K562 (cell line): ENCODE results near the gene APP. TPM values are rescaled to one million over a fixed set of nuclear protein-coding genes. Genes with fewer than 3 reads are reported as not detected.

Source experiments
- ATAC-seq: fragments of 200-7000 bp; cut with Tn5 transposase; 3 replicates; pipeline ENCODE4 v1.9.1; 2020; ENCODE audit warnings: moderate library complexity
- BruUV-seq: library from RNA; stranded (reverse); fragments of 400-500 nt; replicated peaks from 2 replicates; lab custom pipeline; 2021; lab: Mats Ljungman, UMichigan
- CTCF ChIA-PET: fragments of 300-600 bp; formaldehyde crosslinking; extraction: SDS; loops from one replicate; lab custom pipeline; 2021; ENCODE audit warnings: low intra/inter-chr PET ratio; lab: Yijun Ruan, JAX
- POLR2A ChIA-PET: fragments of 300-600, 350-650 bp; sonication (Branson Sonifier 250); formaldehyde crosslinking; extraction: SDS; loops from one replicate; lab custom pipeline; 2021; ENCODE audit warnings: antibody characterized with exemption, inconsistent platforms; lab: Yijun Ruan, JAX
- DNase-seq, 4 experiments: peaks; one replicate each; pipeline versions ENCODE4 v3.0.0 to v3.0.0-alpha.2; 2011 to 2018; ENCODE audit warnings: low spot score in 3 of 4, mixed read lengths in 3 of 4; ENCODE audit errors: extremely low read depth in 1 of 4
- FAIRE-seq: peaks from 2 replicates; lab custom pipeline; 2011; peaks lifted over from hg19 to GRCh38; lab: Jason Lieb, UNC
- H2AFZ ChIP-seq: 2 replicates; pipeline ENCODE4 v1.6.0; 2011; ENCODE audit warnings: low read depth, low read length, control low read depth, inconsistent platforms
- H3K27ac ChIP-seq: fragments of 200-600 bp; 3 replicates; pipeline ENCODE4 v1.8.0; 2011; ENCODE audit warnings: low read depth, mild to moderate bottlenecking, control low read depth, inconsistent platforms, low read length, moderate library complexity, mixed read lengths; ENCODE audit errors: extremely low read depth
- H3K27me3 ChIP-seq, 2 experiments: fragments of 300-600 bp in 1 of 2; 2 replicates in 1 of 2; 3 replicates in 1 of 2; pipeline versions ENCODE4 v1.6.0 to v1.8.0; 2011; ENCODE audit warnings: inconsistent platforms in 2 of 2, low read length in 2 of 2, mild to moderate bottlenecking in 1 of 2, mixed read lengths in 1 of 2, moderate library complexity in 1 of 2; ENCODE audit not compliant: control insufficient read depth in 2 of 2, insufficient read depth in 2 of 2
- H3K36me3 ChIP-seq: fragments of 300-600 bp; 3 replicates; pipeline ENCODE4 v1.8.0; 2011; ENCODE audit warnings: mild to moderate bottlenecking, low read length, inconsistent platforms; ENCODE audit not compliant: control insufficient read depth, insufficient read depth
- H3K4me1 ChIP-seq, 2 experiments: fragments of 200-600 bp in 1 of 2; replicated peaks in 1 of 2; 2 replicates in 1 of 2; 3 replicates in 1 of 2; pipeline versions ENCODE4 v1.5.1 to v1.8.0; 2011; ENCODE audit warnings: inconsistent platforms in 2 of 2, low read length in 2 of 2, mild to moderate bottlenecking in 1 of 2, mixed read lengths in 1 of 2, moderate library complexity in 1 of 2; ENCODE audit not compliant: control insufficient read depth in 2 of 2, insufficient read depth in 2 of 2
- H3K4me2 ChIP-seq: 2 replicates; pipeline ENCODE4 v1.6.1; 2011; ENCODE audit warnings: low read length, control low read depth, inconsistent platforms, mixed read lengths; ENCODE audit not compliant: insufficient read depth
- H3K4me3 ChIP-seq: fragments of 200-600 bp; sonication (generic), shearing (Covaris generic); 2 replicates; pipeline ENCODE4 v1.5.1; 2016; ENCODE audit warnings: control low read depth, inconsistent platforms
- H3K79me2 ChIP-seq: fragments of 200-600 bp; 3 replicates; pipeline ENCODE4 v1.8.0; 2011; ENCODE audit warnings: low read length, inconsistent platforms; ENCODE audit not compliant: control insufficient read depth, insufficient read depth
- H3K9ac ChIP-seq, 2 experiments: 2 replicates each; pipeline versions ENCODE4 v1.6.0 to v1.6.1; 2011; ENCODE audit warnings: low read depth in 2 of 2, low read length in 2 of 2, control low read depth in 1 of 2, inconsistent platforms in 1 of 2, mild to moderate bottlenecking in 1 of 2, mixed read lengths in 1 of 2; ENCODE audit not compliant: insufficient read depth in 1 of 2
- H3K9me1 ChIP-seq: one replicate; pipeline ENCODE4 v1.6.0; 2011; ENCODE audit warnings: inconsistent platforms, mild to moderate bottlenecking, low read length, moderate library complexity; ENCODE audit not compliant: control insufficient read depth, insufficient read depth
- H3K9me3 ChIP-seq: replicated peaks from 2 replicates; pipeline ENCODE4 v1.5.1; 2011; ENCODE audit warnings: low read depth, low read length, inconsistent platforms; ENCODE audit not compliant: control insufficient read depth, insufficient read depth
- H4K20me1 ChIP-seq: replicated peaks from 2 replicates; pipeline ENCODE4 v1.6.1; 2011; ENCODE audit warnings: low read length, inconsistent platforms, mixed read lengths; ENCODE audit not compliant: control insufficient read depth, insufficient read depth
- FOXM1 ChIP-seq, 2 experiments: fragments of 450-650 bp in 1 of 2; sonication (generic) in 1 of 2; formaldehyde crosslinking in 1 of 2; IDR thresholded peaks; 2 replicates each; pipeline versions ENCODE4 v1.6.1 to v1.9.0; 2017 to 2022; ENCODE audit warnings: low read depth in 2 of 2, mild to moderate bottlenecking in 2 of 2, missing genetic modification reagents in 1 of 2, moderate library complexity in 1 of 2
- HMGN3 ChIP-seq: IDR thresholded peaks from 2 replicates; pipeline ENCODE4 v1.6.1; 2011; ENCODE audit warnings: borderline replicate concordance, low read depth, mild to moderate bottlenecking, mixed read lengths, low read length; ENCODE audit not compliant: insufficient read length; ENCODE audit errors: extremely low read depth
- KAT8 ChIP-seq: fragments of 450-650 bp; IDR thresholded peaks from 2 replicates; pipeline ENCODE4 v1.6.1; 2016; ENCODE audit warnings: low read depth, mild to moderate bottlenecking
- MAFK ChIP-seq: IDR thresholded peaks from 2 replicates; pipeline ENCODE4 v1.6.1; 2011; ENCODE audit warnings: low read length, improper control_type of control experiment
- RBM34 ChIP-seq: fragments of 200-400 bp; formaldehyde crosslinking; IDR thresholded peaks from 2 replicates; pipeline ENCODE4 v1.6.1; 2018; ENCODE audit warnings: low read length, borderline replicate concordance; ENCODE audit not compliant: insufficient read depth
- RFX1 ChIP-seq: fragments of 450-650 bp; IDR thresholded peaks from 2 replicates; pipeline ENCODE4 v1.6.1; 2016; ENCODE audit warnings: mild to moderate bottlenecking, moderate library complexity
- ZNF75A ChIP-seq: fragments of 450-650 bp; formaldehyde crosslinking; IDR thresholded peaks from 2 replicates; pipeline ENCODE4 v1.4.0; 2020; ENCODE audit warnings: mild to moderate bottlenecking
- WGBS: fragments of 100-300 bp; shearing (Covaris generic); methylation state at CpG from one replicate; pipeline ENCODE4 v1.1.6; 2016; ENCODE audit warnings: low coverage, mixed read lengths; ENCODE audit not compliant: insufficient coverage; ENCODE audit errors: missing lambda C conversion rate; 5-methylcytosine and 5-hydroxymethylcytosine counted together
- in situ Hi-C: fragments of 300-500 bp; cut with MboI; formaldehyde crosslinking; loops from 4 replicates; pipeline ENCODE4 v1.15.0; 2018; ENCODE audit warnings: inconsistent platforms, mixed read lengths
- intact Hi-C: fragments of 100-400 bp; cut with micrococcal nuclease; formaldehyde crosslinking; loops from 2 replicates; pipeline ENCODE4 v1.14.2; 2022
- polyA plus RNA-seq, 8 experiments: library from polyadenylated mRNA; depleted of rRNA in 4 of 8; stranded (reverse) in 5 of 8; unstranded in 3 of 8; fragments of >200 nt; fragmentation: Nextera tagmentation in 2 of 8; fragmentation: Illumina TruSeq in 1 of 8; extraction: Ambion mirVana in 2 of 8; extraction: Trizol in 1 of 8; gene quantifications; 2 replicates each; pipeline versions ENCODE4 v1.2.1 to v1.2.3, GENCODE V29; 2011 to 2014; ENCODE audit warnings: inconsistent platforms in 1 of 8, missing spikeins in 1 of 8
- total RNA-seq, 7 experiments: library from RNA; depleted of rRNA in 6 of 7; stranded (reverse); fragments of >200 nt in 6 of 7; fragmentation: Illumina TruSeq in 2 of 7; extraction: Trizol in 2 of 7; gene quantifications; 2 replicates each; pipeline versions ENCODE4 v1.2.1 to v1.2.3, GENCODE V29; 2011 to 2021; ENCODE audit warnings: low replicate concordance in 1 of 7
- TF ChIP-seq, protein P1 (sequence below): sonication (generic); formaldehyde crosslinking; IDR thresholded peaks from 2 replicates; pipeline ENCODE4 v1.9.0; 2022; ENCODE audit warnings: mild to moderate bottlenecking, missing genetic modification reagents
- TF ChIP-seq, protein P2 (sequence below): fragments of 450-650 bp; formaldehyde crosslinking; IDR thresholded peaks from 2 replicates; pipeline ENCODE4 v1.4.0; 2022; ENCODE audit warnings: missing genetic modification characterization

Gene APP
- total and polyA plus RNA-seq, 9 of the 15 experiments (the other 6 are each of a cell fraction or from before 2014, with no cell fraction given) = 0.01 to 1.5 (median 0.16) TPM; not detected in 5

DNA sequence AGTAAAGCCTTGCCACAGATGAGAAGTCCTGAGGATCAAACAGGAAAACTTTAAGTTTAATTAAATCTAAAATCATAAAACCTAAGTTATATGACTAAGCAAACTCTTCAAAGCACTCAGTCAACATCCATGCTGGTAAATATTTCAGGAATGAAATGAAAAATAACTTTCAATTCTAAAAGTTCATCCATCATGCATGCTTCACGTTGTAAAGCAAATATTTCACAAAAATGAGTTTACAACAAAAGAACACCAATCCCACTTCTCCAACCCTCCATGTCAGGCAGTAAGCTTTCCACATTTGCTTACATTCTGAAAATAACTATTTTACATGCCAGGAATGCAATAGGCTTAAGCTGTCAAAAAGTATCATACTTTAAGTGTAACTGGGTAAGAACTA lies 16.8 kb downstream of the APP start:
- 0% methylated on average over 1 of the region's 1 CpG for WGBS

More for the DNA sequence above, 16.8 kb downstream of the APP start:
- no peak overlapping the region for H3K4me2 ChIP-seq
- no peaks in the 10 kb centered on the region for H3K79me2 ChIP-seq
- in situ Hi-C loops (no loop called here), intact Hi-C loops (no loop called here)
- no peak overlapping the region for H2AFZ ChIP-seq
- H3K9me1 ChIP-seq = no peaks in the 10 kb centered on the region
- H3K9me3 ChIP-seq = no peaks in the 10 kb centered on the region
- H3K4me3 ChIP-seq = no peak overlapping the region
- no peaks in the 10 kb centered on the region for H3K27me3 ChIP-seq
- no peak for FAIRE-seq
- H3K36me3 ChIP-seq = no peaks in the 10 kb centered on the region
- POLR2A ChIA-PET = no interaction called here
- CTCF ChIA-PET = no interaction called here
- no peak for ATAC-seq
- no peaks in the 10 kb centered on the region for H3K4me1 ChIP-seq
- no peak for TF ChIP-seq ZNF75A (CRISPR knock-in tag)
- TF ChIP-seq FOXM1 (IDR thresholded peaks at IDR 0.05; ENCODE audit: low read depth) = no peak
- no peak for TF ChIP-seq FOXM1 (CRISPR knock-in tag; IDR thresholded peaks at IDR 0.05; ENCODE audit: low read depth)
- TF ChIP-seq KAT8 = no peak
- TF ChIP-seq RFX1 = no peak
- no peak for TF ChIP-seq RBM34
- TF ChIP-seq HMGN3 = no peak
- TF ChIP-seq, protein P1, sequence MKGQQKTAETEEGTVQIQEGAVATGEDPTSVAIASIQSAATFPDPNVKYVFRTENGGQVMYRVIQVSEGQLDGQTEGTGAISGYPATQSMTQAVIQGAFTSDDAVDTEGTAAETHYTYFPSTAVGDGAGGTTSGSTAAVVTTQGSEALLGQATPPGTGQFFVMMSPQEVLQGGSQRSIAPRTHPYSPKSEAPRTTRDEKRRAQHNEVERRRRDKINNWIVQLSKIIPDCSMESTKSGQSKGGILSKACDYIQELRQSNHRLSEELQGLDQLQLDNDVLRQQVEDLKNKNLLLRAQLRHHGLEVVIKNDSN (CRISPR knock-in tag) = no peak
- no peak for TF ChIP-seq MAFK
- TF ChIP-seq, protein P2, sequence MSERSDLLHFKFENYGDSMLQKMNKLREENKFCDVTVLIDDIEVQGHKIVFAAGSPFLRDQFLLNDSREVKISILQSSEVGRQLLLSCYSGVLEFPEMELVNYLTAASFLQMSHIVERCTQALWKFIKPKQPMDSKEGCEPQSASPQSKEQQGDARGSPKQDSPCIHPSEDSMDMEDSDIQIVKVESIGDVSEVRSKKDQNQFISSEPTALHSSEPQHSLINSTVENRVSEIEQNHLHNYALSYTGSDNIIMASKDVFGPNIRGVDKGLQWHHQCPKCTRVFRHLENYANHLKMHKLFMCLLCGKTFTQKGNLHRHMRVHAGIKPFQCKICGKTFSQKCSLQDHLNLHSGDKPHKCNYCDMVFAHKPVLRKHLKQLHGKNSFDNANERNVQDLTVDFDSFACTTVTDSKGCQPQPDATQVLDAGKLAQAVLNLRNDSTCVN = no peak
- no peak for DNase-seq
- H3K27ac ChIP-seq = no peak overlapping the region
- BruUV-seq = no TSS peak
- no peaks in the 10 kb centered on the region for H4K20me1 ChIP-seq
- no peak overlapping the region for H3K9ac ChIP-seq
